Raji (cell line): ENCODE data around the gene FGGY.

Experiments
- POLR2A ChIP-seq: IDR thresholded peaks from 2 replicates; pipeline ENCODE4 v1.6.1; 2011; ENCODE audit warnings: low read depth, low read length, control low read depth; ENCODE audit not compliant: insufficient read depth

The FGGY gene

GRCh38 chr1:59408608-59409240, 111.8 kb downstream of the FGGY start:
- TF ChIP-seq POLR2A, result no peak

- no peak for TF ChIP-seq POLR2A
These were observed 112.7 kb downstream of the FGGY start for GRCh38 chr1:59409549-59409948.

DNA sequence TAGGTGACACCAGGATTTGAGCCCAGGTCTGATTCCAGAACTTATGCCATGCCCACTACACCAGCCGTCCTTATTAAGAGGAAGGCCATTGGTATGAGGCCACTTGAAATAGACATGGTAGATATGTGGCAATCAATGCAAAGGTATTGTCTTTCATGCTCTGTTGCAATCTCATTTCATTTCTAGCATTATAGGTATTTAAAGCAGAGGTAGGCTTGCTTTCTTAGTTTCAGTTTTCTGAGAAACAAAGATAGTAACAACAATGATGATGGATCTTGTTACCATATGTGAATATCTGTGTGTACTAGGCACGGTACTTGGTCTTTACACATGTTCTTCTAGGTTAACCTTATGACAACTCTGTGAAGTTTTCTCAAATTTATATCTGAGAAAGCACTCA, 113.1 kb downstream of the FGGY start:
- no peak for TF ChIP-seq POLR2A

GRCh38 chr1:59410457-59410856, 113.6 kb downstream of the FGGY start:
- TF ChIP-seq POLR2A, result no peak

DNA sequence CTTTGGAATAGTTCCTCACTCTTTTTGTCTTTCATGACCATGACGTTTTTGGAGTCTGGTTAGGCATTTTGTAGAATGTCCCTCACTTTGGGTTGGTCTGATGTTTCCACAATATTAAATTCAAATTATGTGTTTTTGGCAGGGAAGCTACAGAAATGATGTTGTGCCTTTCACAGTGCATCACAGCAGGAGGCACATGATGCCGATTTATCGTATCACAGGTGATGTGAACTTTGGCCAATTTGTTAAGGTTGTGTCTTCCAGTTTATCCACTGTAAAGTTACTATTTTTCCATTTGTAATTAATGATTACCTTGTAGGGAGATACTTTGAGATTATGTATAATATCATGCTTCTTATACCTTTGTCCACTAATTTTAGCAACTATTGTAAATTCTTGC, 114.3 kb downstream of the FGGY start:
- no peak for TF ChIP-seq POLR2A

- no peak for TF ChIP-seq POLR2A
These were observed 115.9 kb downstream of the FGGY start for GRCh38 chr1:59412718-59413326.

DNA sequence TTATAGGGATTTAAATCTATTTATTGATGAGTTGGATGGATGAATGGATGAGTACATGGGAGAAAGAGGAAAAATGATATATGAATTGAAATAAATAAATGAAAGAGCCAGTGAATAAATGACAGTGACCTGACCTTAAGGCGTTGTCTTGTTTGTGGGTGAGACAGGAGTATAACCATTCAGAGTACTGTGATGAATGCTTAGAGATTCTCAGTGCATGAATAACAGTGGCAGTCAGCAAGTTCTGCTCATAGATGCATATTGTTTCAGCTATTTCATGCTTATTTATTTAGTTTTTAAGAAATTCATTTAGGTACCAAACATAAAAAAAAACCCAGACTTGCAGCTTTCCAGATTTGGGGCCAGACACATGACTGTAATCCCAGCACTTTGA, 116.4 kb downstream of the FGGY start:
- no peak for TF ChIP-seq POLR2A

DNA sequence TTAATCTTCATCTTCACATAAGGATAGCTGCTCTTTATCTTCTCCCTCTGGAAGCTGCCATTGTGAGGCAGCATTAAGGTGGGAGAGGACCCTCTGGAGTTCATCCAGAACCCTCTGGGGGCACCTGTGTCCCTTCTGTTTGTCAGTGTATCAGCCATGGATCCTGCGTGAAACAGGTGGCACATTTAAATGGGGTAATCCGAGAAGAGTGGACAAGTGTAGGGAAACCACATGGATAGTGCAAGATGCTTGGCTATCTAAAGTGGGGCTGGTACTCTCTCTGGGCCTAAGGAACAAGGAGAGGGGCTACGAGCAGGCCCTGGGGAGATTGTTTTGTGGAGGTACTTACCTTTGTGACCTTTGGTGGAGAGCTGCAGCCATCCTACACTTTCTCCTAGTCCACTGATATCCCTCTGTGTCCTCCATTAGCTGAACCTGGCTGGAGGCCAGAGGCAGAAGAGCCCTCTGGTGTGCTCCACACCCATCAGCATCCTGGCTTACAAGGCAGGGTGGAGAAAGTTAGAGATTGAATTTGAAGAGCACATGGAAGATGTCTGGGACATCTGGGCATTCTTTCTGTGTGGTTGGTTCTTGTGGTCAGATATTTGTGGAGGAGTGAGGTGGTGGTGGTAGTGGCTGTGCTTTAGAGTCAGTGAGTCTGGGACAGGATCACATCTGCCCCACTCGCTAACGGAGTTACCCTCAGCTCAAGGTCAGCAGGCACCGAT, 117.7 kb downstream of the FGGY start:
- TF ChIP-seq POLR2A, result no peak

- TF ChIP-seq POLR2A, result no peak
These were observed 118.5 kb downstream of the FGGY start for GRCh38 chr1:59415286-59415850.

DNA sequence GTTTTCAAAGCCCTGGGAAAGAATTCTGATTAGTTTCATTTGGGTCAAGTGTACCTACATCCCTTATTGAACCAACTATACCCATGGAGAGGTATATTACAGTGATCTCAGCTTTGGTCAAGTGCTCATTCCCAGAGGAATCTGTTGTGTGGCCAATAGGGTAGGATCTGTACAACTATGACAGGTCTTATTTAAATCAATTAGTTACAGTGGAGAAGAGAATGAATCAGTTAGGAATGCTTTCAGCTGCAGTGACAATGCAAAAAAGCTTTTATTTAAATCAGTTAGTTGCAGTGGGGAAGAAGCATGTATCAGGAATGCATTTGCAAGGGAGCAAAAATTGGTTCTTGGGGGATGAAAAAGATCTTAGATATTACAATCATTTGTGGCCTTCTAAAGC, 119.0 kb downstream of the FGGY start:
- TF ChIP-seq POLR2A, result no peak

- TF ChIP-seq POLR2A, result no peak
These were observed 120.5 kb downstream of the FGGY start for GRCh38 chr1:59417406-59417805.

DNA sequence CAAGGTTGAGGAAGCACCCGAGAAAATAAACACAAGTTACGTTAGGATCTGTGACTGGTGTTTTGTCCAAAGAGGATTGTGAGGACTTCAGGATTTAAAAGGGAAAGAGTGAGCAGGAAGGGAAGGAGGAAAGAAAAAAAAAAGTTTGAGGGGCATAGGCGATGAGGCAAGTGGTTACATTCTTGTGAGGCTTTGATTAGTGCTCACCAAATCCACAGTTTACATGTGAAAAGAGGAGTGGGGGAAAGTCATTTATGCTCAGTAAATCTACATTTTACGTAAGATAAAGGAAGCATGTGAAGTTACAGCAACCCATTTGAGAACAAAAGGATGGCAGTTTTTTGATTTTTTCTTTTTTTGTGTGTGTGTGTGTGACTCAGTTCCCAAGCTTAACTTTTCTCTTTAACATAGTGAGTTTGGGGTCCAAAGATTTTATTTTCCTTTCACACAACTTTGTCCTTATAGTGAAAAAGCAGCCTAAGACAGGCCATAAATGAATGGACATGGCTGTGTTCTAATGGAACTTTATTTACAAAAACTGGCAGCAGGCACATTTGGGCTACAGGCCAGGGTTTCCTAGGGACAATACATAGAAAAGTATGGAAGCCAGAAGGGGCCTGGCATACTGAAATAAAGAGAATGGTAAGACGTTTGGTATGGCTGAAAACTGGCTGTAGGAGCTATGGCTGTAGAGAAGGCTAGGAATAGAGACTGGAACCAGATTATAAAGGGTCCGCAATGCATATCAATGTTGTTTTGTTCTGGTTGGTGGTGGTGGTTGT, 121.7 kb downstream of the FGGY start:
- no peak for TF ChIP-seq POLR2A

DNA sequence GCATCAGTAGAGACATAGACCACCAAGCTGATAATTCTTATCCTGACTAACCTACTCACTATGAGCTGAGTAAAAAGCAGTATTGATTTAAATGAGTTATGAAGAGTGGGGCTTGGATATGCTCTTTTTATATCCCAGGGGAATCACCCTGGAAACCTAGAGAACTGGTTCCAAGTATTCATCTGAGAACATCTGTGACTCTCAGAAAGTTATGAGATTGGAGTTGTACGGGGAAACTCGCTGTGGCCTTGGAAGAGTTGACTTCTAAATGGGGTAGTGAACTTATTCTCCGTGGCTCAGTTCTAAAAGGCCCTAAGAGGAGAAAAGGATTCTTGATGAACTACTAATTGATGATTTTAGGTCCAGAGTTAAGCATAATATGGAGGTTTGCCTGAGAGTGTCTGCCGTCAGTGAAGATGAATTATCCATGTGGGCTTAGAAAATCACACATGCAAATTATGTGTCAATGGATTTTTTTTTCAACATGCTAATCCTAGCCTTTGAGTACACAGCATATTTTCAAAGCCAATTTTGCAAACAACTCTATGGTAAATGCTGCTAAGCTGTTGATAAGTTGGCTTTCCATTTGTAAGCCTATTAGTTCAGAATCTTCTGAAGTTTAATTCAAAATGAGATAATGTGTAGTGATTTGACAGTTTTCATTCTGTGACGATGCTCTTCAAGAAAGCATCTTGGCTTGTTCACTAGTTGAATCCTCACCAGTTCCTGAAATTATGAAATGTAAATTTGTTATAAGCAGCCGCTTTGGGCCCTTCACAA, 122.7 kb downstream of the FGGY start:
- no peak for TF ChIP-seq POLR2A

GRCh38 chr1:59421232-59421920, 124.5 kb downstream of the FGGY start:
- no peak for TF ChIP-seq POLR2A

DNA sequence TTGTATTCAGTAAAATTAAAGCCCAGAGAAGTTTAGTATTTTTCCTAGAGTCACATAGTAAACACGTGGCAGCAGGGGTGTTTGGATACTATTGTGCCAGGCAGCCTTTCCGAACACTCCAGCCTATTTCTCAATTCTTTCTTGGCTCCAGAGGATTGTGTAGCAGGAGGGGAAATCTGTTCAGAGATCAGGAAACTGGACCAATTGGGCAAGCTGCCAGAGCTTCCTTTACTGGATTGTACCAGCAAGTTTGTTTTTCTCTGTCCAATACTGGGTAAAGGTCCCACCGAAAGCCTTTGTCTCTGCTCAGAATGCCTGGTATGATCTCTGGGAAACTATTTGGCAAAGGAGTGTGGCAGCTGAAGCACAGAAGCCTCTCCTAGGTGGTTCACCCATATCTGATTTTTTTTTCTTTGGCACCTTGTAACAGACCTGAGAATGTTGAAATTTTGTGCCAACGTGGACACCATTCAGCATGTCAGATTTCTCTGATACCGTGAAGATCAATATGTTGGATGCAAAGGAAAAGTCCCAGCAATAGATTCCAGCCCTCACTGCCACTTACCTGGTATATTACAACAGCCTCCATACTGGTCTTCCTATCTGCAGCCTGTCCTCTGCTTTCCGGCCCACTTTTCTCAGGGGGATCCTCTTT, 126.2 kb downstream of the FGGY start:
- no peak for TF ChIP-seq POLR2A
